Right atrium auricular region (tissue), 2 donors: ENCODE measurements around the gene ZMIZ1. TPM values are rescaled to one million over a fixed set of nuclear protein-coding genes. Genes with fewer than 3 reads are reported as not detected.

Experiments used
- DNase-seq: peaks from one replicate; pipeline ENCODE4 v3.0.0-alpha.2; 2019; ENCODE audit warnings: low spot score
- H3K27ac ChIP-seq, 2 donors: fragments of 200-600 bp; sonication (generic); 1 replicate in 1 of 2; 2 replicates in 1 of 2; pipeline ENCODE4 v1.5.1; 2016 to 2019
- H3K27me3 ChIP-seq, 2 donors: fragments of 200-600 bp; sonication (generic); one replicate each; pipeline versions ENCODE4 v1.5.1 to v1.6.0; 2017 to 2019
- H3K36me3 ChIP-seq: fragments of 200-600 bp; sonication (generic); one replicate; pipeline ENCODE4 v1.5.1; 2016
- H3K4me1 ChIP-seq, 2 donors: fragments of 200-600 bp; sonication (generic); one replicate each; pipeline versions ENCODE4 v1.5.1 to v1.6.0; 2017 to 2019
- H3K4me3 ChIP-seq, 2 donors: fragments of 200-600 bp; sonication (generic); 1 replicate in 1 of 2; 2 replicates in 1 of 2; pipeline ENCODE4 v1.5.1; 2017 to 2019; ENCODE audit warnings: mild to moderate bottlenecking in 1 of 2, moderate library complexity in 1 of 2
- H3K9me3 ChIP-seq, 2 donors: fragments of 200-600 bp; sonication (generic); one replicate each; pipeline ENCODE4 v1.5.1; 2019
- CTCF ChIP-seq, 2 donors: fragments of 200-600 bp; sonication (generic); IDR thresholded peaks; one replicate each; pipeline ENCODE4 v1.5.1; 2019; ENCODE audit warnings: antibody characterized with exemption in 2 of 2
- total RNA-seq, 2 donors: library from RNA; depleted of rRNA; stranded (reverse); fragments of >200 nt; gene quantifications; one replicate each; pipeline ENCODE4 v1.1.0, GENCODE V29; 2016

Gene ZMIZ1
- total RNA-seq, 2 donors from 2014 or later, result 59.3 to 71.0 TPM

- H3K4me1 ChIP-seq, result peaks cover 0 to 95% of the 10 kb centered on the region in 2 donors
- TF ChIP-seq CTCF (IDR thresholded peaks at IDR 0.05), result no peak
Measured at GRCh38 chr10:79264942-79265341, 196.2 kb downstream of the ZMIZ1 start.

GRCh38 chr10:79266084-79266483 is 197.3 kb downstream of the ZMIZ1 start:
- peaks cover 0 to 95% of the 10 kb centered on the region in 2 donors for H3K4me1 ChIP-seq
- peak overlapping the region; percentile 74 to 89 for H3K27ac ChIP-seq
- TF ChIP-seq CTCF (IDR thresholded peaks at IDR 0.05), result no peak
- H3K4me3 ChIP-seq, result no peak overlapping the region
- DNase-seq, result no peak
- H3K27me3 ChIP-seq, result no peaks in the 10 kb centered on the region
- no peaks in the 10 kb centered on the region for H3K9me3 ChIP-seq
- no peaks in the 10 kb centered on the region for H3K36me3 ChIP-seq

More at GRCh38 chr10:79264942-79265341, 196.2 kb downstream of the ZMIZ1 start:
- Histone ChIP-seq H3K27me3 (no peaks in the 10 kb centered on the region), H3K36me3 (no peaks in the 10 kb centered on the region), H3K9me3 (no peaks in the 10 kb centered on the region), H3K27ac (peak overlapping the region; percentile 74 to 89), H3K4me3 (no peak overlapping the region)
- no peak for DNase-seq

GRCh38 chr10:79266543-79267312 is 198.0 kb downstream of the ZMIZ1 start:
- Histone ChIP-seq H3K4me3 (no peak overlapping the region), H3K27me3 (no peaks in the 10 kb centered on the region)
- no peak for TF ChIP-seq CTCF (IDR thresholded peaks at IDR 0.05)

GRCh38 chr10:79267499-79267898 is 198.7 kb downstream of the ZMIZ1 start:
- H3K4me3 ChIP-seq, result no peak overlapping the region
- peaks cover 0 to 95% of the 10 kb centered on the region in 2 donors for H3K4me1 ChIP-seq
- H3K9me3 ChIP-seq, result no peaks in the 10 kb centered on the region
- no peaks in the 10 kb centered on the region for H3K27me3 ChIP-seq
- H3K36me3 ChIP-seq, result no peaks in the 10 kb centered on the region
- peak overlapping the region; percentile 74 to 89 for H3K27ac ChIP-seq
- DNase-seq, result no peak
- no peak for TF ChIP-seq CTCF (IDR thresholded peaks at IDR 0.05)

More at GRCh38 chr10:79266543-79267312, 198.0 kb downstream of the ZMIZ1 start:
- H3K36me3 ChIP-seq, result no peaks in the 10 kb centered on the region
- H3K4me1 ChIP-seq, result peaks cover 0 to 95% of the 10 kb centered on the region in 2 donors
- DNase-seq, result peak; percentile 92
- H3K27ac ChIP-seq, result peak overlapping the region; percentile 74 to 89
- no peaks in the 10 kb centered on the region for H3K9me3 ChIP-seq

- no peak for DNase-seq
- H3K9me3 ChIP-seq, result no peaks in the 10 kb centered on the region
- no peak for TF ChIP-seq CTCF (IDR thresholded peaks at IDR 0.05)
- H3K36me3 ChIP-seq, result no peaks in the 10 kb centered on the region
- peaks cover 0 to 100% of the 10 kb centered on the region in 2 donors for H3K4me1 ChIP-seq
- H3K4me3 ChIP-seq, result no peak overlapping the region
- peak overlapping the region; percentile 74 to 89 for H3K27ac ChIP-seq
- H3K27me3 ChIP-seq, result no peaks in the 10 kb centered on the region
Measured at GRCh38 chr10:79268161-79268601, 199.4 kb downstream of the ZMIZ1 start.
